H9 (cell line): ENCODE results near the gene A1BG. TPM values are rescaled to one million over a fixed set of nuclear protein-coding genes. Genes with fewer than 3 reads are reported as not detected.

Source experiments
- DNase-seq: peaks from one replicate; pipeline ENCODE4 v3.0.0-alpha.2; 2017
- H2AFZ ChIP-seq: one replicate; pipeline ENCODE4 v1.6.1; 2013; ENCODE audit warnings: mild to moderate bottlenecking, low read length, control low read depth, moderate library complexity
- H2AK5ac ChIP-seq: 2 replicates; pipeline ENCODE4 v1.6.1; 2013; ENCODE audit warnings: low read length, control low read depth, mixed read lengths; ENCODE audit not compliant: insufficient read length
- H2BK120ac ChIP-seq: one replicate; pipeline ENCODE4 v1.6.1; 2013; ENCODE audit warnings: low read depth, mild to moderate bottlenecking, low read length, control low read depth, inconsistent platforms; ENCODE audit not compliant: poor library complexity, severe bottlenecking
- H2BK12ac ChIP-seq: 2 replicates; pipeline ENCODE4 v1.6.1; 2013; ENCODE audit warnings: low read length, control low read depth, mixed read lengths, low read depth; ENCODE audit not compliant: insufficient read length
- H2BK15ac ChIP-seq: 2 replicates; pipeline ENCODE4 v1.6.1; 2013; ENCODE audit warnings: low read depth, low read length, control low read depth
- H2BK20ac ChIP-seq: one replicate; pipeline ENCODE4 v1.6.1; 2013; ENCODE audit warnings: low read depth, mild to moderate bottlenecking, low read length, control low read depth, inconsistent platforms; ENCODE audit not compliant: poor library complexity, severe bottlenecking
- H2BK5ac ChIP-seq: 2 replicates; pipeline ENCODE4 v1.6.1; 2013; ENCODE audit warnings: low read length, control low read depth, mixed read lengths; ENCODE audit not compliant: insufficient read length
- H3K14ac ChIP-seq: 2 replicates; pipeline ENCODE4 v1.6.1; 2013; ENCODE audit warnings: low read length, control low read depth; ENCODE audit not compliant: insufficient read depth
- H3K18ac ChIP-seq: 2 replicates; pipeline ENCODE4 v1.6.1; 2013; ENCODE audit warnings: low read depth, mild to moderate bottlenecking, mixed read lengths, low read length, control low read depth; ENCODE audit not compliant: insufficient read length
- H3K23ac ChIP-seq: 2 replicates; pipeline ENCODE4 v1.6.1; 2013; ENCODE audit warnings: low read length, control low read depth, mixed read lengths, low read depth; ENCODE audit not compliant: insufficient read length
- H3K23me2 ChIP-seq: 2 replicates; pipeline ENCODE4 v1.6.1; 2013; ENCODE audit warnings: low read depth, mild to moderate bottlenecking, mixed read lengths, low read length, control low read depth; ENCODE audit not compliant: insufficient read length, poor library complexity, severe bottlenecking
- H3K27ac ChIP-seq: 2 replicates; pipeline ENCODE4 v1.5.1; 2013; ENCODE audit warnings: low read length, control low read depth, mixed read lengths, low read depth; ENCODE audit not compliant: insufficient read length
- H3K27me3 ChIP-seq: 2 replicates; pipeline ENCODE4 v1.6.1; 2013; ENCODE audit warnings: low read length, control low read depth, inconsistent platforms; ENCODE audit not compliant: insufficient read depth
- H3K4ac ChIP-seq: 2 replicates; pipeline ENCODE4 v1.6.1; 2013; ENCODE audit warnings: low read depth, mild to moderate bottlenecking, control low read depth, inconsistent platforms, low read length, moderate library complexity
- H3K4me1 ChIP-seq: 2 replicates; pipeline ENCODE4 v1.6.1; 2013; ENCODE audit warnings: low read length, control low read depth, inconsistent platforms; ENCODE audit not compliant: insufficient read depth
- H3K4me2 ChIP-seq: 2 replicates; pipeline ENCODE4 v1.6.1; 2013; ENCODE audit warnings: low read length, control low read depth, mixed read lengths; ENCODE audit not compliant: insufficient read length, insufficient read depth
- H3K56ac ChIP-seq: 2 replicates; pipeline ENCODE4 v1.6.1; 2013; ENCODE audit warnings: low read depth, mild to moderate bottlenecking, mixed read lengths, low read length, control low read depth; ENCODE audit not compliant: insufficient read length
- H3K79me1 ChIP-seq: 2 replicates; pipeline ENCODE4 v1.6.1; 2013; ENCODE audit warnings: low read depth, mild to moderate bottlenecking, moderate library complexity, low read length, control low read depth, inconsistent platforms; ENCODE audit not compliant: insufficient read depth, poor library complexity, severe bottlenecking
- H3K79me2 ChIP-seq: 2 replicates; pipeline ENCODE4 v1.6.1; 2013; ENCODE audit warnings: low read length, control low read depth, inconsistent platforms; ENCODE audit not compliant: insufficient read depth
- H3K9ac ChIP-seq: 2 replicates; pipeline ENCODE4 v1.6.1; 2013; ENCODE audit warnings: low read length, control low read depth, mixed read lengths; ENCODE audit not compliant: insufficient read length; ENCODE audit errors: extremely low read depth
- H3K9me3 ChIP-seq: one replicate; pipeline ENCODE4 v1.6.1; 2013; ENCODE audit warnings: low read depth, low read length, inconsistent platforms; ENCODE audit not compliant: control insufficient read depth
- H3T11ph ChIP-seq: one replicate; pipeline ENCODE4 v1.6.1; 2013; ENCODE audit warnings: mild to moderate bottlenecking, low read length, control low read depth, inconsistent platforms
- H4K20me1 ChIP-seq: one replicate; pipeline ENCODE4 v1.6.1; 2013; ENCODE audit not compliant: control insufficient read depth, insufficient read length, insufficient read depth
- H4K5ac ChIP-seq: 2 replicates; pipeline ENCODE4 v1.6.1; 2013; ENCODE audit warnings: low read depth, mild to moderate bottlenecking, mixed read lengths, low read length, control low read depth; ENCODE audit not compliant: insufficient read length
- H4K8ac ChIP-seq: replicated peaks from 2 replicates; pipeline ENCODE4 v1.6.1; 2013; ENCODE audit warnings: low read length, control low read depth, mixed read lengths, low read depth; ENCODE audit not compliant: insufficient read length
- H4K91ac ChIP-seq: 2 replicates; pipeline ENCODE4 v1.6.1; 2013; ENCODE audit warnings: low read depth, mild to moderate bottlenecking, moderate library complexity, mixed read lengths, low read length, control low read depth; ENCODE audit not compliant: insufficient read length
- H3K27ac Mint-ChIP-seq, 3 experiments: 2 replicates in 2 of 3; 3 replicates in 1 of 3; pipeline ENCODE4 v1.8.0; 2020 to 2021; ENCODE audit warnings: mixed read lengths in 3 of 3, mild to moderate bottlenecking in 1 of 3, moderate library complexity in 1 of 3
- H3K27me3 Mint-ChIP-seq: 2 replicates; pipeline ENCODE4 v1.8.0; 2021; ENCODE audit warnings: low read depth, mild to moderate bottlenecking, moderate library complexity, mixed read lengths
- H3K36me3 Mint-ChIP-seq, 3 experiments: 2 replicates in 2 of 3; 3 replicates in 1 of 3; pipeline ENCODE4 v1.8.0; 2020 to 2021; ENCODE audit warnings: low read depth in 3 of 3, mixed read lengths in 3 of 3; ENCODE audit not compliant: insufficient read depth in 1 of 3
- H3K4me1 Mint-ChIP-seq, 2 experiments: 2 replicates each; pipeline ENCODE4 v1.8.0; 2020; ENCODE audit warnings: mixed read lengths in 2 of 2
- H3K4me3 Mint-ChIP-seq, 2 experiments: 2 replicates in 1 of 2; 3 replicates in 1 of 2; pipeline ENCODE4 v1.8.0; 2020 to 2021; ENCODE audit warnings: mild to moderate bottlenecking in 2 of 2, mixed read lengths in 2 of 2, moderate library complexity in 1 of 2
- H3K9me3 Mint-ChIP-seq, 2 experiments: 2 replicates in 1 of 2; 3 replicates in 1 of 2; pipeline ENCODE4 v1.8.0; 2020; ENCODE audit warnings: mild to moderate bottlenecking in 2 of 2, mixed read lengths in 2 of 2, moderate library complexity in 1 of 2
- CTCF ChIP-seq: fragments of 200-600 bp; sonication (generic); conservative IDR thresholded peaks from 3 replicates; pipeline ENCODE4 v1.8.0; 2021; ENCODE audit warnings: antibody characterized with exemption, mild to moderate bottlenecking
- WGBS: extraction: QIAGEN DNeasy Blood & Tissue Kit; methylation state at CpG from one replicate; pipeline ENCODE4 v1.1.7; 2013; ENCODE audit warnings: missing lambda C conversion rate, low lambda C conversion rate, mixed read lengths; ENCODE audit not compliant: insufficient read length; ENCODE audit errors: extremely low coverage; 5-methylcytosine and 5-hydroxymethylcytosine counted together
- total RNA-seq: library from RNA; stranded (reverse); gene quantifications from 2 replicates; pipeline ENCODE4 v1.2.1, GENCODE V29; 2021

A1BG gene
- total RNA-seq, 1 experiment from 2014 or later = 17.4 TPM

GRCh38 chr19:58357481-58358145, 4.3 kb upstream of the A1BG start:
- Histone ChIP-seq H4K8ac (no peak overlapping the region), H3K4me2 (no peak overlapping the region), H2BK15ac (no peak overlapping the region), H2BK20ac (no peak overlapping the region), H3K9ac (no peak overlapping the region), H3K23ac (no peak overlapping the region), H4K5ac (no peak overlapping the region), H3K4me1 (no peaks in the 10 kb centered on the region), H3K9me3 (no peaks in the 10 kb centered on the region), H3T11ph (no peak overlapping the region), H3K18ac (no peak overlapping the region), H3K56ac (no peak overlapping the region), H3K79me2 (no peaks in the 10 kb centered on the region), H3K27me3 (no peaks in the 10 kb centered on the region), H3K79me1 (no peaks in the 10 kb centered on the region), H4K20me1 (no peaks in the 10 kb centered on the region), H2AFZ (no peak overlapping the region), H3K4ac (no peak overlapping the region), H2BK120ac (no peak overlapping the region), H2BK5ac (no peak overlapping the region), H3K14ac (no peak overlapping the region; the same call in 1 of the 2 replicates), H3K23me2 (peaks cover 5% of the 10 kb centered on the region), H3K27ac (no peak overlapping the region), H4K91ac (no peak overlapping the region), H2BK12ac (no peak overlapping the region), H2AK5ac (no peak overlapping the region)
- Mint-ChIP-seq H3K9me3 (no peaks in the 10 kb centered on the region), H3K36me3 (no peaks in the 10 kb centered on the region; a peak in 1 of 7 replicates), H3K27me3 (no peaks in the 10 kb centered on the region), H3K4me1 (peaks cover 0 to 8% of the 10 kb centered on the region in 2 experiments; a peak in 3 of 4 replicates), H3K27ac (peak overlapping the region in 2 of 3 experiments; percentile 61 to 72; a peak in 4 of 7 replicates), H3K4me3 (no peak overlapping the region)
- no peak for TF ChIP-seq CTCF
- no CpG with 5 or more reads among the region's 19 CpGs for WGBS
- peak; percentile 28 for DNase-seq
